Activated CD8-positive, alpha-beta memory T cell treated with anti-CD3 and anti-CD28 coated beads for 36 hours (primary cell): ENCODE measurements around the gene GMFB. TPM values are rescaled to one million over a fixed set of nuclear protein-coding genes. Genes with fewer than 3 reads are reported as not detected.
"Not testable (repeated sequence)": the region's sequence is repeated elsewhere in the genome, so short reads cannot be mapped to it uniquely, and the experiment has no call there.

ENCODE experiments used
- CTCF ChIA-PET: fragments of 350-600 bp; sonication (Branson Sonifier 250); formaldehyde crosslinking; loops from one replicate; lab custom pipeline; 2021; ENCODE audit warnings: antibody characterized with exemption; lab: Charles Lee
- POLR2A ChIA-PET: fragments of 350-600 bp; sonication (Branson Sonifier 250); formaldehyde crosslinking; loops from one replicate; lab custom pipeline; 2021; ENCODE audit warnings: antibody characterized with exemption; lab: Charles Lee
- total RNA-seq, 2 experiments: library from RNA; stranded (reverse); gene quantifications; one replicate each; pipeline ENCODE4 v1.2.3, GENCODE V29; 2021

Gene GMFB
- total RNA-seq, 2 experiments from 2014 or later: 52.2 to 55.6 TPM

DNA sequence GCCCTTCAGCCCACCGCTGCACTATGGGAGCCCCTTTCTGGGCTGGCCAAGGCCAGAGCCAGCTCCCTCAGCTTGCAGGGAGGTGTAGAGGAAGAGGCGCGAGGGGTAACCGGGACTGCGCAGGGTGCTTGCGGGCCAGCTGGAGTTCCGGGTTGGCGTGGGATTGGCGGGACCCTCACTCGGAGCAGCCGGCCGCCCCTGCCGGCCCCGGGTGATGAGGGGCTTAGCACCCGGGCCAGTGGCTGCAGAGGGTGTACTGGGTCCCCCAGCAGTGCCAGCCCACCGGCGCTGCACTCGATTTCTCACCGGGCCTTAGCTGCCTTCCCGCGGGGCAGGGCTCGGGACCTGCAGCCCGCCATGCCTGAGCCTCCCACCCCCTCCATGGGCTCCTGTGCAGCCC lies 45.8 kb downstream of the GMFB start:
- POLR2A ChIA-PET: not testable (repeated sequence)
- CTCF ChIA-PET: interaction anchor here (0.6 kb wide), 1 partner anchor 202 kb away, joined by 3 read pairs; no protein-coding TSS in a partner anchor

DNA sequence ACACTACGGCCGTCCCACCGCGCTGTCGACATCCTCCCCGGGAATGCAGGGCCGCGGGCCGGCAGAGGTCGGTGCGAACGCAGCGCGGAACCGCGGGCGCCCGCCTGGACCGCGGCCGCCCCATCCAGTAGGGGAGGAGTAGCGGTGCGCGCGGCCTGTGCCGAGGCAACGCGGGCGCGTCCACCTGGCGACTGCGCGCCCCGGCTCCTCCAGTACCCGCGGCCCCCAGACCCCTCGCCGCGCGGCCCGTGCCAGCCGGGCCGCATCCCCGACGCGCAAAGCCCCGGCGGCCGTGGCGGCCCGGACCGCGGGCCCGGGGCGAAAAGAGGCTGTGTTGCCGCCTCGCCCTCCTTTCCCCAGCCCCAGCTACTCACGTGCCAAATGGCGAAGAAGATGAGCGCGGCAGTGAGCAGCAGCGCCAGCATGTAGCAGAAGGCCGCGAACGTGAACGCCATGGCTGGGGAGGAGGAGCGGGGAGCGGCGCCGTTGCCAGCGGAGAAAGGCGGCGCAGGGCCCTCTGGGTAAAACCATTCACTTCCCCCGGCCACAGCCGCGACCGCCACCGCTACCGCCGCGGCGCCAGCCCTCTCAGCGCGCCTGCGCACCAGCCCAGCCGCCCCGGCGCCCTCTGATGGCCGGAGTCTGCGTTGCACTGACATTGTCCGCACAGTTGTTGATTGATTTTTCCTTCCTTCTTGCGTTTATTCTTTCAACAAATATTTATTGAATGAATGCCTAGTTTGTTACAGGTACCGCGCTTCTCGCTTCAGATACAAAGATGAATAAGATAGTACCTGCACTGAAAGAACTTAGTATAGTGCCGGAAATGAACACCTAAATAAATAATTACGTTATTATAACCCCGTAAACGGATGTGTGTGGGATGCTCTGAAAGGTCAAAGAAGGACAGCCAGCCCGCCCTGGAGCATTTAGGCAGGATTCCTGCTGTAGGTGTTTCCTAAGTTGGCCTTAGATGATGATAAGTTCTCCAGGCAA lies 47.6 kb downstream of the GMFB start, which contains the start of gene CNIH1:
TSS of gene CNIH1 (minus strand) at position 502 of the 996 bp plus-strand sequence. CDS start at position 455, 47 bp downstream.
- ChIA-PET CTCF (interaction anchor here (0.7 to 0.8 kb wide), 2 partner anchors 15 to 728 kb away, joined by 3 read pairs; no protein-coding TSS in a partner anchor), POLR2A (interaction anchor here (0.6 kb wide), 1 partner anchor 1182 kb away, joined by 3 read pairs; no protein-coding TSS in a partner anchor)

DNA sequence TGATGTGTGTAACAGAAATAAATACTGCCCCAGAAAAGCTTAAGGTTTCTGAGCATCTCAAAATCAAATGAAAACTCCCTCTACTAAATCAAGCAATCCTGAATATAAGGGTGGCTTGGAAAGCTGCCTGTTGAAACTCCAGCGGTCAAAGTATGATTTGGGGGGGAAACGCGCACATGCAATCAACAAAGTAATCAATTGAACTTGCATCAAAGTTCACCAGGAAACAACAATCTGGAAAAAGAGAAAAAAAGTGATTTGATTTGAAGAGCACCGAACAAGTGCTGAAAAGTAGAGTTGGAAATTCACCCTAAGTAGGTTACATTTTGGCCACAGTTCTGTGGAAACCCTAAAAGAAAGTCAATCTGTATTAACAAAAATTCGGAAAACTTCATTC lies 48.3 kb downstream of the GMFB start:
- ChIA-PET POLR2A (no interaction called here), CTCF (no interaction called here)

DNA sequence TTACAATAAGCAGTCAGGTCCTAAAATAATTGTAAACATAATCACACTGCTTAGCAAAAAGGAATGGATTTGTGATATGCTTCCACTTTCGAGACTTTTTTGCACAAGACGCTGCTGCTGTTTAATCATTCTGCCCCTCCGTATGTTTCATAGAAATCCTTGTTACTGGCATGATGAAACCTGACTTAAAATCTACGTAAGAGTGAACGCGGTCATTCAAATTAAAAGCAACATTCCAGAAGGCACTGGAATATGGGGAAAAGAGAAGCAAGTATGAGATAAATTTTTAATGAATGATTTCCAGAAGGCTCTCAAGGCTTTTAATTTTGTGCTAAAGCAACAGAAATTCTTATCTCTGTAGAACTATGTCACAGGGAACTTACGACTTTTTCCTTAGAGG lies 48.7 kb downstream of the GMFB start:
- CTCF ChIA-PET: no interaction called here
- POLR2A ChIA-PET: no interaction called here

DNA sequence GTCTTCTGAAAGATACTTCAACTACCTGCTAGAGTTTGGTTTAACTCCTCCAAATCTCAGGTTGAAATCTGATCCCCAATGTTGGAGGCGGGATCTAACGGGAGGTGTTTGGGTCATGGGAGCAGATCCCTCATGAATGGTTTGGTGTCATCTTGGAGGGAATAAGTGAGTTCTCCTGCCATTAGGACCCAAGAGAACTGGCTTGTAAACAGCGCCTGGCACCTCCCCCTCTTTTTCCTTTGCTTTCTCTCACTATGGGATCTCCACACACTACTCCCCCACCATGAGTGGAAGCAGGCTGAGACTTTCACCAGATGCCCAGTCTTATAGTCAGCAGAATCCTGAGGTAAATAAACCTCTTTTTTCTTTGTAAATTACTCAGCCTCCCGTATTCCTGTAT lies 50.1 kb downstream of the GMFB start:
- ChIA-PET POLR2A (no interaction called here), CTCF (interaction anchor here (0.6 kb wide), 1 partner anchor 409 kb away, joined by 3 read pairs; no protein-coding TSS in a partner anchor)

DNA sequence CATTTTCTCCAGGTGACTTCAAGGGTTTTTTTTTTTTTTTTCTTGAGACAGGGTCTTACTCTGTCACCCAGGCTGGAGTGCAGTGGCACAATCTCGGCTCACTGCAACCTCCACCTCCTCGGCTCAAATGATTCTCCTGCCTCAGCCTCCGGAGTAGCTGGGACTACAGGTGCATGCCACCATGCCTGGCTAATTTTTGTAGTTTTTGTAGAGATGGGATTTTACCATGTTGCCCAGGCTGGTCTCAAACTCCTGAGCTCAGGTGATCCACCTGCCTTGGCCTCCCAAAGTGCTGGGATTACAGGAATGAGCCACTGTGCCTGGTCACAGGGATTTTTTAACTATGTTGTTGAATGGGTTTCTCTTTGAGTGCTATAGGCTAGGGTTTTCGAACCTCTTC lies 50.8 kb downstream of the GMFB start:
- POLR2A ChIA-PET: not testable (repeated sequence)

DNA sequence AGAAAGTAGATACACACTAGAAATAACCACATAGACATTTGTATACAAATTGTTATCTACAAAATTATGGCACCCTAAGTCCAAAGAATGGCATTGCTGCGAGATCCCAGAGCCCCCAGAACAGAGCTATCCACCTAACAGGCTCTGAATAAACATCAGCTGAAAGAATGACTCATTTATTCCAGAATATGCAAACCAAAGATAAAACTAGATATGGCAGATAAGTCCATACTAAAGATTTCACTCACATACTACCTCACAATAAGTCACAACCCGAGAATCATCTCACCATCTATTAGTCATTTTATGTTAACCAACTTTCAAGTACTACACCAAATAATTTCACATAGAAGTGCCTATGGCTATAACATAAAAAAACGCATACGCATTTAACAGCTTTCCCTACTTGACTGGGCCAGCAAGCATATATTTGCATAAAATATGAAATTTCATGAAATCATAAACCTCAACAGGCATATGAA lies 53.2 kb downstream of the GMFB start:
- CTCF ChIA-PET: interaction anchor here (0.6 kb wide), 3 partner anchors 54 to 1109 kb away, joined by 4 to 8 read pairs (median 4); no protein-coding TSS in a partner anchor
- POLR2A ChIA-PET: interaction anchor here (0.8 kb wide), 1 partner anchor 39 kb away, joined by 7 read pairs; the partner anchor contains the start of gene CDKN3

More for the DNA sequence above, 50.8 kb downstream of the GMFB start:
- CTCF ChIA-PET: interaction anchor here (0.5 to 0.7 kb wide), 2 partner anchors 130 to 430 kb away, joined by 4 to 8 read pairs; no protein-coding TSS in a partner anchor

DNA sequence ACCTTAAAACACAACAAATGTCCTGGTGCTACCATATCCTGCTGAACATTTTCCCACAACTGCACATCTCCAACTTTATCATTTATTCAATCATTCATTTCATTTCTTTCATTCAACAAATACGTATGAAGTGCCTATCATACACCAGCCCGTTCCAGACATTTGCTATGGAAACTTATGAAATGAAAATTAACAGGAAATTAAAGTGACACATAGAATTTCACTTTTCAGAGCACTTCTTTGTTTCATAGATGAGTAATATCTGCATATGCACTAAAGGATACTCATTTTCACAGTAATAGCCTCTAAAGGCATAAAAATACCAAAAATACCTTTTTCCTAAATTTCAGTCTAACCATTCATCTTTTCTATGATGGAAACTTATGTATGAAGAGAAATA lies 60.3 kb downstream of the GMFB start:
- ChIA-PET POLR2A (no interaction called here), CTCF (no interaction called here)

DNA sequence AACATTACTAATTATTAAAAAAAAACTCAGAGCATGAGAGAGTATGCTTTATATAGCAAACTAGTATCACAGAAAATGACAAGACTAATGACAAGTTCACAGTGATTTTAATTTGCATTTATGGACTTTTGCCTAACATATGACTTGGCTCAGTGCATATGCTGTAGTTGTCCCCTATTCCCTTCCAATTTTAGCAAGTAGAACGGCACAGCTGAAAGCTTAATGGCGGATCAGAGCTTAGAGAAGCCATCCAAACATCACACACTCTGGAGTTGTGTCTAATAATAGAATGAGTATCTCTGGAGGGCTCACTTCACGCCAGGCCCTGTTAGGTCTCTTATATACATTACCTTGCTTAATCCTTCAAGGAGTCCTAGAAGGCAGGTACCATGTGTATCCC lies 60.9 kb downstream of the GMFB start:
- ChIA-PET CTCF (no interaction called here), POLR2A (interaction anchor here (0.6 kb wide), 1 partner anchor 30 kb away, joined by 3 read pairs; no protein-coding TSS in a partner anchor)

DNA sequence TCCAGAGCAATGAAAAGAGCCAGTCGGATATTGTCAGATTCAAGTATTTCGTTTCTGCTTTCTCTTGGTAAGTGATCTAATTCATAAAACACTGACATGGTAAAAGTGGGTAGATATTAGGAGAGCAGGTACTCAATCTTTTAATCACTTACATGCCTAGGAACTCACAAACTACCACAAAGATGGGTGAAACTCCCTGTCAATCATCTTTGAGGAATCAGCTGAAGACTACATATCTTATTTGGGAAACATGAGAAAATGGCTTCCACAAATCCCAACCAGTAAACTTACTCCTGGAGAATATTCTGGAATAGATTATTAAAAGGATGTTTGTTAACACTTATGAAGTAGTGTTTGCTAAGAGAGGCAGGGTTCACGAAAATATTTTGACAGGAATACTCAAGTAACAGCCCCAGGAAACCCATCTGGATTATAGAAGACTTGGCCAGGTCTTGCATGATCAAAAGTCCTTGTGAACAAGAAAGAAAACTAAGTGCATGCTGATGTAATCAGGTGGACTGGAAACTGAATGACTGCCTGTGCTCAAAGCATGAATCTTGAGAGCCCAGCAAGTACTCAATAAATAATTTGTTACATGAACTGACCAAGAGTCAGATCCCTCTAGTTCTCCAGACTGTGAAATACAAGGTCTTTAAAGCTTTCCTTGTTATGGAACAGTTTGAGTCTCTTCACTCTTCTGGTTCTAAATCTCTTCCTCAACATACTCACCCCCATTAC lies 63.1 kb downstream of the GMFB start:
- ChIA-PET POLR2A (no interaction called here), CTCF (no interaction called here)

DNA sequence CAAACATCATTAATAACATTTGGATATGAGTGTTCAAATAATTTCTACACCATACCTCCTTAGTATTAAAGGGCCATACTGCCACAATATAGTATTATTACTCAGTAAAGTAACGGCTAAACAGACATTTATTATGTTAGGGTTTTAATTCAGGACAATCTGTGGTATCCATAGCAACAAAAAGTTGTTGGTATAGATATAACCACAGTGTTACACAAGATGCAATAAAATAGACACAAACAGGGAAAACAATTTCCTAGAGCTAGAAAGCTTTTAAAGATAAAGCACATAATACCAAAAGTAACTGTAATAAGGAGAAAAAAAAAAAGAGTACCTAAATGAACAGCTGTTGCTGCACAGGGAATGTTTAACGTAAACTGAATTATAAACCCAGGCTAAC lies 63.7 kb downstream of the GMFB start:
- ChIA-PET CTCF (no interaction called here), POLR2A (no interaction called here)

Other genes with a start within 250 kb of the GMFB start
- gene CDKN3, start 92.0 kb downstream of the GMFB start, total RNA-seq: 10 to 100 TPM; 53.9 to 54.6 TPM
- 100 to 1,000 TPM; 106 to 109 TPM for gene CNIH1, start 47.6 kb downstream of the GMFB start, total RNA-seq
- 10 to 100 TPM; 14.3 to 15.4 TPM for gene CGRRF1, start 20.9 kb upstream of the GMFB start, total RNA-seq
- 1 to 10 TPM; 4.0 to 4.8 TPM for gene SAMD4A, start 78.1 kb upstream of the GMFB start, total RNA-seq